Pancreas (tissue), 10 donors: ENCODE measurements around the gene SDR42E1. TPM values are rescaled to one million over a fixed set of nuclear protein-coding genes. Genes with fewer than 3 reads are reported as not detected.

Source experiments
- ATAC-seq, 4 donors: fragments of 200-7000 bp; cut with Tn5 transposase; one replicate each; pipeline versions ENCODE4 v1.8.0 to v1.9.1; 2020; ENCODE audit warnings: mild to moderate bottlenecking in 4 of 4, moderate library complexity in 4 of 4
- DNase-seq, 6 donors: peaks; one replicate each; pipeline ENCODE4 v3.0.0-alpha.2; 2020
- FAIRE-seq: peaks from 2 replicates; lab custom pipeline; 2012; peaks lifted over from hg19 to GRCh38; lab: Jason Lieb, UNC
- H3K27ac ChIP-seq, 4 donors: fragments of 200-600 bp; sonication (generic); 1 replicate in 3 of 4; 2 replicates in 1 of 4; pipeline versions ENCODE4 v1.5.0 to v1.8.0; 2020
- H3K27me3 ChIP-seq, 4 donors: fragments of 200-600 bp; one replicate each; pipeline ENCODE4 v1.8.0; 2021
- H3K36me3 ChIP-seq, 3 donors: fragments of 200-600 bp; sonication (generic) in 1 of 3; one replicate each; pipeline versions ENCODE4 v1.5.0 to v1.8.0; 2020 to 2021
- H3K4me1 ChIP-seq, 3 donors: fragments of 200-600 bp; one replicate each; pipeline ENCODE4 v1.8.0; 2021
- H3K4me3 ChIP-seq, 4 donors: fragments of 200-600 bp; sonication (generic) in 2 of 4; one replicate each; pipeline versions ENCODE4 v1.5.0 to v1.8.0; 2020 to 2021
- H3K9me3 ChIP-seq, 4 donors: fragments of 200-600 bp; one replicate each; pipeline ENCODE4 v1.8.0; 2021
- WGBS, 2 donors: extraction: QIAGEN DNeasy Blood & Tissue Kit; methylation state at CpG; one replicate each; pipeline ENCODE4 v1.1.7; 2013; 5-methylcytosine and 5-hydroxymethylcytosine counted together
- intact Hi-C, 3 donors: fragments of 100-400 bp; cut with DNase I; formaldehyde crosslinking; loops; one replicate each; pipeline versions ENCODE4 v1.11.1 to v1.14.2; 2022
- polyA plus RNA-seq, 2 donors: library from polyadenylated mRNA; stranded (reverse); fragments of 200-250 nt; gene quantifications; one replicate each; pipeline ENCODE4 v1.2.3, GENCODE V29; 2013
- total RNA-seq, 6 donors: library from RNA; stranded (reverse); fragmentation: NEBNext Ultra II Directional in 4 of 6; extraction: Animal tissue kit (Norgen Biotek cat#: 25700) in 4 of 6; gene quantifications; one replicate each; pipeline versions ENCODE4 v1.2.1 to v1.2.4, GENCODE V29; 2021 to 2023
- TF ChIP-seq, protein P1 (sequence below), 4 donors: fragments of 200-600 bp; sonication (generic) in 3 of 4; IDR thresholded peaks; one replicate each; pipeline versions ENCODE4 v1.5.0 to v1.8.0; 2021; ENCODE audit warnings: antibody characterized with exemption in 4 of 4
- donor health status: healthy with polysubstance abuse.
- donor health status: DM: no; HTN: no; CAD: no; lungs with moderate emphysema.
- donor health status: DM: no; HTN: no; CAD: no.
- donor health status: control.
- donor health status: control.
- donor health status: Bipolar disorder and iron deficiency.
- donor health status: DM: yes; HTN: yes; CAD: no.
- donor health status: DM: no; HTN: no; CAD: no.
- donor health status: DM: no; HTN: no; CAD: no.
- donor health status: DM: yes; HTN: yes; CAD: no.

SDR42E1 gene
- total and polyA plus RNA-seq, 8 donors: 2.5 to 13.3 (median 5.8) TPM

DNA sequence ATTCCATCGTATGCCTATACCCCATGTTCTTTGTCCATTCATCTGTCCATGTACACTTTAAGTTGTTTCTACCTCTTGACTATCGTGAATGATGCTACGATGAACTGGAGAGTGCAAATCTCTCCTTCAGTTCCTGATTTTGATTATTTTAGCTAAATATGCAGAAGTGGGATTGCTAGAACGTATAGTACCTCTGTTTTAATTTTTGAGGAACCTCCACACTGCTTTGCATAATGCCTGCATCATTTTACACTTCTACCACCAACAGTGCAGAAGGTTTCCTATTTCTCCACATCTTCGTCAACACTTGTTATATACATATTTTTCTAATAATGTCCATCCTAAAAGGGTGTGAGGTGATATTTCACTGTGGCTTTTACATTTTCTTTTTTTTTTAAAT is 43.9 kb downstream of the SDR42E1 start:
- Histone ChIP-seq H3K27ac (no peak overlapping the region), H3K36me3 (no peaks in the 10 kb centered on the region), H3K27me3 (no peaks in the 10 kb centered on the region), H3K9me3 (no peaks in the 10 kb centered on the region), H3K4me3 (no peak overlapping the region), H3K4me1 (no peaks in the 10 kb centered on the region)
- ATAC-seq (no peak), DNase-seq (no peak), FAIRE-seq (no peak)
- TF ChIP-seq, protein P1, sequence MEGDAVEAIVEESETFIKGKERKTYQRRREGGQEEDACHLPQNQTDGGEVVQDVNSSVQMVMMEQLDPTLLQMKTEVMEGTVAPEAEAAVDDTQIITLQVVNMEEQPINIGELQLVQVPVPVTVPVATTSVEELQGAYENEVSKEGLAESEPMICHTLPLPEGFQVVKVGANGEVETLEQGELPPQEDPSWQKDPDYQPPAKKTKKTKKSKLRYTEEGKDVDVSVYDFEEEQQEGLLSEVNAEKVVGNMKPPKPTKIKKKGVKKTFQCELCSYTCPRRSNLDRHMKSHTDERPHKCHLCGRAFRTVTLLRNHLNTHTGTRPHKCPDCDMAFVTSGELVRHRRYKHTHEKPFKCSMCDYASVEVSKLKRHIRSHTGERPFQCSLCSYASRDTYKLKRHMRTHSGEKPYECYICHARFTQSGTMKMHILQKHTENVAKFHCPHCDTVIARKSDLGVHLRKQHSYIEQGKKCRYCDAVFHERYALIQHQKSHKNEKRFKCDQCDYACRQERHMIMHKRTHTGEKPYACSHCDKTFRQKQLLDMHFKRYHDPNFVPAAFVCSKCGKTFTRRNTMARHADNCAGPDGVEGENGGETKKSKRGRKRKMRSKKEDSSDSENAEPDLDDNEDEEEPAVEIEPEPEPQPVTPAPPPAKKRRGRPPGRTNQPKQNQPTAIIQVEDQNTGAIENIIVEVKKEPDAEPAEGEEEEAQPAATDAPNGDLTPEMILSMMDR (IDR thresholded peaks at IDR 0.05): no peak
- whole genome bisulfite sequencing, 2 donors: 62 to 73% methylated on average over 5 of the region's 5 CpGs
- intact Hi-C loops: no loop called here

DNA sequence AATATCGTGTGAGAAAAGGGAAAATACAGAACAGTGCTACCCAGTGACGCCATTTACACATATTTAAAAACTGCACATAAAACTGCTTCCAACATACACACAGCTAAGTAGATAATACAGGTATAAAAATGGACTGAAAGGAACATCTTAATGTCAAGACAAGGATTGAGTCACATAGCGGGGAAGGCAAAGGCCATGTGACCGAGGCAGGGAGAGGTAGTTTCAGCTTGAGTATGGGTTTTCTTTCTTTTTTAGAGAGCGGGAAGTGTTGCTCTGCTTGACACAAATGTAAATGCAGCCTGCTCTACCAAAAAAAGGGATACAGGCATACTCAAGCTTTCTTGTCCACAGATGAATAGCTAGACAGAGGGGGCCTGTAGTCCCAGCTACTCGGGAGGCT is 46.5 kb downstream of the SDR42E1 start:
- no peaks in the 10 kb centered on the region for H3K36me3 ChIP-seq
- FAIRE-seq: no peak
- DNase-seq: no peak
- no peaks in the 10 kb centered on the region for H3K9me3 ChIP-seq
- H3K4me1 ChIP-seq: no peaks in the 10 kb centered on the region
- intact Hi-C loops: no loop called here
- WGBS, 2 donors: 83 to 88% methylated on average over 6 of the region's 6 CpGs
- no peak overlapping the region for H3K4me3 ChIP-seq
- H3K27ac ChIP-seq: no peak overlapping the region
- no peaks in the 10 kb centered on the region for H3K27me3 ChIP-seq
- TF ChIP-seq, protein P1 (IDR thresholded peaks at IDR 0.05): no peak
- no peak for ATAC-seq

DNA sequence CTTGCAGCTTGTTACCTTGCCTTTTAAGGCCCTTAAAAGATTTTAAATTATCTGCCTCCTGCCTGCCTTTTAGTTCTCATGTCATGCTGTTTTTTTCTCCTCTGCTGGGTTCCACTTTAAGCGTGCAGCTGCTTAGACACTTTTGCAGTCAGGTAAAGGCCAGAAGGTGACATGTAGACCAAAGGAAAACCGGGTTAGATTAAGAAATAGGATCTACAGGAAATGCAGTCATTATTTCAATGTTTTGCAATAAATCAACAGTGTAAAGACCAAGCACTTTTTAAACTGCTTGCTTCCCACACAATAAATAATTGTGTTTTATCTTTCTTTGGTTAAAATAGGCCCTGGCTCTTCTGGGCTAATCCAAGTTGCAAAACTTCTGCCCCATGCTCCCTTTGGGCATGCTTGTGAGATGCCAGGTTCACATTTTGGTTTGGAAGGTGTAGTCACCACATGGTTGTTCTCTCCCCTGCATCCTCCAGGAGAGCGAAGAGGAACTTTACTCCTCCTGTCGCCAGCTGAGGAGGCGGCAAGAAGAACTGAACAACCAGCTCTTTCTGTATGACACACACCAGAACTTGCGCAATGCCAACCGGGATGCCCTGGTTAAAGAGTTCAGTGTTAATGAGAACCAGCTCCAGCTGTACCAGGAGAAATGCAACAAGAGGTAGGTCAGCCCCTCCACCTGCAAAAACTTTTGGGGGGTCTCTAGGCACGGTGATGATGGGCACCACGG is 54.9 kb downstream of the SDR42E1 start:
- DNase-seq (no peak), ATAC-seq (no peak), FAIRE-seq (no peak)
- intact Hi-C loops: no loop called here
- Histone ChIP-seq H3K36me3 (no peaks in the 10 kb centered on the region), H3K4me1 (no peaks in the 10 kb centered on the region), H3K27me3 (no peaks in the 10 kb centered on the region), H3K9me3 (no peaks in the 10 kb centered on the region), H3K4me3 (no peak overlapping the region), H3K27ac (no peak overlapping the region)
- 73 to 82% methylated on average over 9 of the region's 9 CpGs for WGBS, 2 donors
- TF ChIP-seq, protein P1 (IDR thresholded peaks at IDR 0.05): no peak

DNA sequence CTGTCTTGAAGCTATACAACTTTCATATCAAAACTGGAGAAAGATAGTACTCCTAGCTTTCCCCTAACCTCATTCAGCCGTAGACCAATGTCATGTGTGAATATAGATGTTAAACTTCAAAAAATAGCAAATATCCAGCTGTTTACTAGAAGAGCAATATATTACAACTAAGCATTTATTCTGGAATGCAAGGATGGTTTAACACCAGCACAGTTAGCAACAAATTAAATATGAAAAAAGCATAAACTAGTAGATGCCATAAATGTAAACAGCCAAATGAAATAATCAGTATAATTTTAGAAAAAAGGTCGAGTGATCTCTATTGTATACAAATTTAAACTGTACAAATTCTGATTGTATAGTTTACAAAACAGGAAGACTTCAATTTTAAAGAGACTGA is 59.7 kb downstream of the SDR42E1 start:
- intact Hi-C loops: no loop called here
- no peak for ATAC-seq
- Histone ChIP-seq H3K27me3 (no peaks in the 10 kb centered on the region), H3K4me1 (no peaks in the 10 kb centered on the region), H3K27ac (no peak overlapping the region), H3K4me3 (no peak overlapping the region), H3K36me3 (peaks cover 0 to 3% (median 0%) of the 10 kb centered on the region in 3 donors), H3K9me3 (no peaks in the 10 kb centered on the region)
- DNase-seq: no peak
- FAIRE-seq: no peak
- 45 to 71% methylated on average over 2 of the region's 2 CpGs for WGBS, 2 donors
- TF ChIP-seq, protein P1 (IDR thresholded peaks at IDR 0.05): no peak

DNA sequence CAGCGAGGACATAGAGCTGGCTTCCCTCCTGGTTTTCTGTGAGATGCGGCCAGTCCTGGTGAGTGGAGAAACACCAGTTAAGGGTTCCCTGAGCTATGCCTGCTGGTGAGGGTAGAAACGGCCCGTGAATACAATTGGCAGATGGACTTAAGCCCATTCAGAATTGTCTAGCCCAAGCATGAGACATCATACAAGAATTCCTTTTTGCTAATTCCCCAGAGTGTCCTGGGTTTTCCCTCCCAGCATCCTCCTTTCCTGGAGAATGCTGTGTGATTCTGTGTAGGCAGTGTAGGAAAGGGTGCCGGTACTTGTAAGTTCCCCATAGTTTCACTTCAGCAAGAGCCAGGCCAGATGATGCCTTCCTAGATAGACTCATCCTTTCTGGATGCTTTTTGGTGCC is 65.1 kb downstream of the SDR42E1 start:
- DNase-seq (no peak), FAIRE-seq (no peak), ATAC-seq (no peak)
- TF ChIP-seq, protein P1 (IDR thresholded peaks at IDR 0.05): no peak
- Histone ChIP-seq H3K4me1 (no peaks in the 10 kb centered on the region), H3K27me3 (no peaks in the 10 kb centered on the region), H3K27ac (no peak overlapping the region), H3K4me3 (no peak overlapping the region), H3K9me3 (no peaks in the 10 kb centered on the region), H3K36me3 (peaks cover 0 to 3% (median 0%) of the 10 kb centered on the region in 3 donors)
- WGBS, 2 donors: 76 to 87% methylated on average over 5 of the region's 5 CpGs
- intact Hi-C loops: no loop called here
